CD14-positive monocyte (primary cell): Measurements from ENCODE around the gene SETD3. TPM values are rescaled to one million over a fixed set of nuclear protein-coding genes. Genes with fewer than 3 reads are reported as not detected.

Experiments used
- DNase-seq, 3 donors: peaks; one replicate each; pipeline ENCODE4 v3.0.0-alpha.2; 2011 to 2022
- H2AFZ ChIP-seq: 2 replicates; pipeline ENCODE4 v1.6.0; 2012; ENCODE audit warnings: mild to moderate bottlenecking, low read depth, low read length, inconsistent platforms; ENCODE audit not compliant: insufficient read depth, poor library complexity, severe bottlenecking
- H3K27ac ChIP-seq, 2 donors: 1 replicate in 1 of 2; 2 replicates in 1 of 2; pipeline ENCODE4 v1.5.1; 2012 to 2013; ENCODE audit warnings: low read length in 2 of 2, control low read depth in 1 of 2, inconsistent platforms in 1 of 2, low read depth in 1 of 2, mild to moderate bottlenecking in 1 of 2
- H3K27me3 ChIP-seq, 2 donors: one replicate each; pipeline versions ENCODE4 v1.6.0 to v1.6.1; 2011 to 2013; ENCODE audit warnings: low read length in 2 of 2; ENCODE audit not compliant: control insufficient read depth in 2 of 2, insufficient read depth in 2 of 2
- H3K36me3 ChIP-seq, 2 donors: replicated peaks in 1 of 2; 1 replicate in 1 of 2; 2 replicates in 1 of 2; pipeline versions ENCODE4 v1.5.1 to v1.6.1; 2012 to 2013; ENCODE audit warnings: low read length in 2 of 2, control low read depth in 1 of 2, inconsistent platforms in 1 of 2, mild to moderate bottlenecking in 1 of 2; ENCODE audit not compliant: insufficient read depth in 2 of 2, control insufficient read depth in 1 of 2
- H3K4me1 ChIP-seq, 2 donors: 1 replicate in 1 of 2; 2 replicates in 1 of 2; pipeline versions ENCODE4 v1.5.1 to v1.6.1; 2012 to 2013; ENCODE audit warnings: low read length in 2 of 2, control low read depth in 1 of 2, inconsistent platforms in 1 of 2, mild to moderate bottlenecking in 1 of 2, moderate library complexity in 1 of 2; ENCODE audit not compliant: insufficient read depth in 2 of 2, control insufficient read depth in 1 of 2
- H3K4me2 ChIP-seq: replicated peaks from 2 replicates; pipeline ENCODE3; 2012; ENCODE audit warnings: low read length, moderate library complexity, mild to moderate bottlenecking; ENCODE audit not compliant: poor library complexity, severe bottlenecking; ENCODE audit errors: extremely low read depth
- H3K4me3 ChIP-seq, 3 experiments: fragments of 200-600 bp in 1 of 3; sonication (generic) in 1 of 3; replicated peaks in 1 of 3; 1 replicate in 2 of 3; 2 replicates in 1 of 3; pipeline ENCODE4 v1.5.1; 2011 to 2013; ENCODE audit warnings: low read length in 3 of 3, mild to moderate bottlenecking in 3 of 3, control low read depth in 2 of 3, low read depth in 2 of 3, inconsistent platforms in 1 of 3, moderate library complexity in 1 of 3
- H3K79me2 ChIP-seq: 2 replicates; pipeline ENCODE4 v1.6.0; 2012; ENCODE audit warnings: mild to moderate bottlenecking, control low read depth, inconsistent platforms, low read length, moderate library complexity; ENCODE audit not compliant: insufficient read depth
- H3K9ac ChIP-seq: 2 replicates; pipeline ENCODE4 v1.6.0; 2017; ENCODE audit warnings: low read length, mild to moderate bottlenecking; ENCODE audit not compliant: insufficient read depth, poor library complexity, severe bottlenecking
- H3K9me3 ChIP-seq, 2 donors: replicated peaks in 1 of 2; 1 replicate in 1 of 2; 2 replicates in 1 of 2; pipeline versions ENCODE4 v1.5.1 to v1.6.1; 2012 to 2013; ENCODE audit warnings: low read length in 2 of 2, control low read depth in 1 of 2; ENCODE audit not compliant: control insufficient read depth in 1 of 2, insufficient read depth in 1 of 2
- H4K20me1 ChIP-seq: 2 replicates; pipeline ENCODE4 v1.6.0; 2012; ENCODE audit warnings: mild to moderate bottlenecking, low read length, control low read depth, moderate library complexity; ENCODE audit not compliant: insufficient read depth
- H3K27ac Mint-ChIP-seq, 7 donors: one replicate each; pipeline ENCODE4 v1.8.0; 2020; ENCODE audit warnings: mild to moderate bottlenecking in 7 of 7, mixed read lengths in 7 of 7, moderate library complexity in 6 of 7, inconsistent platforms in 2 of 7
- H3K27me3 Mint-ChIP-seq, 3 donors: one replicate each; pipeline ENCODE4 v1.8.0; 2021 to 2022; ENCODE audit warnings: low read depth in 3 of 3, mild to moderate bottlenecking in 3 of 3, mixed read lengths in 3 of 3, moderate library complexity in 3 of 3, inconsistent platforms in 1 of 3
- H3K36me3 Mint-ChIP-seq, 2 donors: one replicate each; pipeline ENCODE4 v1.8.0; 2020; ENCODE audit warnings: mixed read lengths in 2 of 2, inconsistent platforms in 1 of 2, mild to moderate bottlenecking in 1 of 2
- H3K4me1 Mint-ChIP-seq: one replicate; pipeline ENCODE4 v1.8.0; 2020; ENCODE audit warnings: mild to moderate bottlenecking, mixed read lengths
- H3K4me3 Mint-ChIP-seq, 2 donors: one replicate each; pipeline ENCODE4 v1.8.0; 2020; ENCODE audit warnings: mild to moderate bottlenecking in 2 of 2, mixed read lengths in 2 of 2, moderate library complexity in 1 of 2
- H3K9me3 Mint-ChIP-seq, 7 donors: one replicate each; pipeline ENCODE4 v1.8.0; 2020 to 2022; ENCODE audit warnings: mixed read lengths in 7 of 7, mild to moderate bottlenecking in 6 of 7, moderate library complexity in 6 of 7, inconsistent platforms in 2 of 7
- CTCF ChIP-seq: fragments of 200-600 bp; IDR thresholded peaks from one replicate; pipeline ENCODE4 v1.8.0; 2022; ENCODE audit warnings: antibody characterized with exemption, mild to moderate bottlenecking
- WGBS: methylation state at CpG from one replicate; pipeline ENCODE4 v1.1.5; 2013; ENCODE audit warnings: missing lambda C conversion rate; ENCODE audit not compliant: insufficient coverage; 5-methylcytosine and 5-hydroxymethylcytosine counted together
- intact Hi-C, 2 donors: fragments of 100-400 bp; cut with micrococcal nuclease; formaldehyde crosslinking; loops; one replicate each; pipeline versions ENCODE4 v1.15.0 to v1.15.1; 2023
- polyA plus RNA-seq, 3 donors: library from polyadenylated mRNA; depleted of rRNA in 1 of 3; unstranded in 2 of 3; stranded (reverse) in 1 of 3; fragments of 300-500 nt in 2 of 3; fragments of >200 nt in 1 of 3; fragmentation: Illumina TruSeq in 2 of 3; gene quantifications; 1 replicate in 2 of 3; 2 replicates in 1 of 3; pipeline ENCODE4 v1.2.3, GENCODE V29; 2012 to 2021

Gene SETD3
- polyA plus RNA-seq, 3 donors = 22.9 to 39.5 (median 38.7) TPM

GRCh38 chr14:99508896-99509629 is 28.4 kb upstream of the SETD3 start:
- Histone ChIP-seq H4K20me1 (peaks cover 17% of the 10 kb centered on the region), H3K9ac (no peak overlapping the region), H3K36me3 (peaks cover 82 to 85% of the 10 kb centered on the region in 2 donors), H3K79me2 (no peaks in the 10 kb centered on the region), H3K4me2 (no peak overlapping the region), H3K4me1 (no peaks in the 10 kb centered on the region), H3K27me3 (no peaks in the 10 kb centered on the region), H3K4me3 (no peak overlapping the region), H3K27ac (no peak overlapping the region), H3K9me3 (no peaks in the 10 kb centered on the region), H2AFZ (no peak overlapping the region)
- Mint-ChIP-seq H3K27me3 (peaks cover 0 to 2% (median 1%) of the 10 kb centered on the region in 3 donors), H3K27ac (peak overlapping the region in 1 of 7 donors; percentile 22), H3K36me3 (peaks cover 70 to 85% of the 10 kb centered on the region in 2 donors), H3K9me3 (no peaks in the 10 kb centered on the region), H3K4me3 (no peak overlapping the region), H3K4me1 (no peaks in the 10 kb centered on the region)
- TF ChIP-seq CTCF = no peak
- WGBS = 93% methylated on average over 15 of the region's 23 CpGs
- no peak for DNase-seq
- intact Hi-C loops = no loop called here

GRCh38 chr14:99507860-99508640 is 27.4 kb upstream of the SETD3 start:
- Histone ChIP-seq H3K4me3 (no peak overlapping the region), H3K9ac (no peak overlapping the region), H3K9me3 (no peaks in the 10 kb centered on the region), H3K4me2 (no peak overlapping the region), H3K79me2 (no peaks in the 10 kb centered on the region), H3K27me3 (no peaks in the 10 kb centered on the region), H2AFZ (no peak overlapping the region), H3K27ac (no peak overlapping the region), H3K4me1 (no peaks in the 10 kb centered on the region), H3K36me3 (peaks cover 91 to 95% of the 10 kb centered on the region in 2 donors), H4K20me1 (peaks cover 17% of the 10 kb centered on the region)
- Mint-ChIP-seq H3K36me3 (peaks cover 80 to 92% of the 10 kb centered on the region in 2 donors), H3K4me3 (no peak overlapping the region), H3K27ac (peak overlapping the region in 1 of 7 donors; percentile 26), H3K27me3 (peaks cover 0 to 2% (median 1%) of the 10 kb centered on the region in 3 donors), H3K4me1 (no peaks in the 10 kb centered on the region), H3K9me3 (no peaks in the 10 kb centered on the region)
- 99% methylated on average over 7 of the region's 13 CpGs for WGBS
- DNase-seq = no peak
- no peak for TF ChIP-seq CTCF
- intact Hi-C loops = no loop called here
